ENCODE measurements around the gene FAM114A2.
A peak's percentile ranks its signal among the peaks of the same experiment; 100 is the strongest.

The FAM114A2 gene

DNA sequence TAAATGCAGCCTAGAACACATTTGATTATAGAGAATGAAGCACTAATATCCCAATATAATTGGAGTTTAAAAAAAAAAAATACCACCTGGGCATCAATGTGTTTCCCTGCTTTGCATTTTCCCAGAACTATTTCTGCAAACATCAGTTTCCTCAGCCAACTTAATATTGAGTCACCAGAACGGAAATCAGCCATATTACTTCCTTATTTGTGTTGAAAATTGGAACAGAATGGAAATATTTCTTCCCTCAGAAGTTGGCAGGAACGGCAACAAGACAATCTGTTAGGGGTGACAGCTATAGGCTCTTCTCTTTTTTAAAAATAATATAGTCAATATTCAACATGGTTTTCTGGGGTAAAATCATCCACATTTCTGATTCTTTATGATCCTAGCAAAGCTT is 4.1 kb upstream of the FAM114A2 start:
- H4K91ac ChIP-seq (ENCODE audit: low read depth, low read length) = no peak overlapping the region
- no peak overlapping the region for H4K8ac ChIP-seq (ENCODE audit: low read depth, low read length)
- H2AK5ac ChIP-seq (ENCODE audit: low read length) = no peak overlapping the region
- H3K4me1 ChIP-seq (ENCODE audit: control insufficient read depth in 1 of 2, insufficient read depth in 2 of 2, low read length in 2 of 2) = peaks cover 2 to 3% of the 10 kb centered on the region in 2 experiments
- H3K9ac ChIP-seq (ENCODE audit: low read length) = no peak overlapping the region
- H3K18ac ChIP-seq (ENCODE audit: low read length) = no peak overlapping the region
- no peaks in the 10 kb centered on the region for H3K9me3 ChIP-seq (ENCODE audit: insufficient read depth, low read depth, low read length)
- no peak overlapping the region for H3K4ac ChIP-seq (ENCODE audit: low read depth, low read length)
- H3K23ac ChIP-seq (ENCODE audit: low read length) = no peak overlapping the region
- no peak overlapping the region for H3K27ac ChIP-seq (ENCODE audit: low read depth, low read length)
- no peak overlapping the region for H3K4me2 ChIP-seq (ENCODE audit: low read length)
- no peak overlapping the region for H3K14ac ChIP-seq (ENCODE audit: low read length)
- H3K36me3 ChIP-seq (ENCODE audit: control insufficient read depth in 1 of 2, insufficient read depth in 2 of 2, low read length in 2 of 2) = peaks cover 3 to 4% of the 10 kb centered on the region in 2 experiments
- H2BK120ac ChIP-seq (ENCODE audit: insufficient read depth, low read length, poor library complexity) = no peak overlapping the region
- H3K79me1 ChIP-seq (ENCODE audit: low read length) = peaks cover 4% of the 10 kb centered on the region
- no peak overlapping the region for H4K12ac ChIP-seq (ENCODE audit: low read depth, low read length)
- H2BK12ac ChIP-seq (ENCODE audit: low read length) = no peak overlapping the region
- H2AFZ ChIP-seq (ENCODE audit: insufficient read depth, low read length, poor library complexity) = no peak overlapping the region
- no CpG with 5 or more reads among the region's 2 CpGs for WGBS (ENCODE audit: extremely low coverage, insufficient coverage, insufficient read length)
- peaks cover 2% of the 10 kb centered on the region for H3K79me2 ChIP-seq (ENCODE audit: control insufficient read depth, insufficient read depth, low read length, poor library complexity)
- H3K4me3 ChIP-seq (ENCODE audit: low read depth, low read length) = no peak overlapping the region
- H3K27me3 ChIP-seq (ENCODE audit: insufficient read depth, low read length) = no peaks in the 10 kb centered on the region
- peak in 1 of 2 donors; percentile 7 for DNase-seq
- no peak overlapping the region for H2BK5ac ChIP-seq (ENCODE audit: low read depth, low read length, poor library complexity)

DNA sequence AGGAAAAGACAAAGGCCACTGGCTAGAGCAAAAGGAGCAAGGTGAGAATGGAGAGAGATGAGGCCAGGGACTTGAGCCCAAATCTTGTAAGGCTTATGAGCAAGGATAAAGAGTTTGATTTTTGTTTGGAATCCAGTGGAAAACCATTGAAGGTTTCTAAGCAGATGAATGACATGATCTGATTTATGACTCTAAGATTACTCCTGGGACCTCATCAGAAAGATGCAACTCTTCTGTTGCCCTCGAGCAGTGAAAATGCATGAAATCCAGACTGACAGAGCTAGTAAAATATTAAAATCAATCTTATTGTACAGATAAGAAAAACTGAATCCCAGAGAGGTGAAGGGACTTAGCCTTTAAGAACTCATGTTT is 734 bp upstream of the FAM114A2 start:
- H2BK12ac ChIP-seq (ENCODE audit: low read length) = no peak overlapping the region
- no peak overlapping the region for H2BK120ac ChIP-seq (ENCODE audit: insufficient read depth, low read length, poor library complexity)
- peak overlapping the region; percentile 94 for H4K8ac ChIP-seq (ENCODE audit: low read depth, low read length)
- no peak overlapping the region for H2AK5ac ChIP-seq (ENCODE audit: low read length)
- H3K36me3 ChIP-seq (ENCODE audit: control insufficient read depth in 1 of 2, insufficient read depth in 2 of 2, low read length in 2 of 2) = no peaks in the 10 kb centered on the region
- peak overlapping the region; percentile 29 for H3K4ac ChIP-seq (ENCODE audit: low read depth, low read length)
- H3K23ac ChIP-seq (ENCODE audit: low read length) = no peak overlapping the region
- H3K9me3 ChIP-seq (ENCODE audit: insufficient read depth, low read depth, low read length) = no peaks in the 10 kb centered on the region
- no peak overlapping the region for H2AFZ ChIP-seq (ENCODE audit: insufficient read depth, low read length, poor library complexity)
- H4K12ac ChIP-seq (ENCODE audit: low read depth, low read length) = peak overlapping the region; percentile 81
- H3K4me3 ChIP-seq (ENCODE audit: low read depth, low read length) = peak overlapping the region; percentile 90
- no peak overlapping the region for H3K18ac ChIP-seq (ENCODE audit: low read length)
- peaks cover 4% of the 10 kb centered on the region for H3K79me1 ChIP-seq (ENCODE audit: low read length)
- H3K27me3 ChIP-seq (ENCODE audit: insufficient read depth, low read length) = no peaks in the 10 kb centered on the region
- no CpG with 5 or more reads among the region's 1 CpG for whole genome bisulfite sequencing (ENCODE audit: extremely low coverage, insufficient coverage, insufficient read length)
- H3K14ac ChIP-seq (ENCODE audit: low read length) = no peak overlapping the region
- peaks cover 2 to 3% of the 10 kb centered on the region in 2 experiments for H3K4me1 ChIP-seq (ENCODE audit: control insufficient read depth in 1 of 2, insufficient read depth in 2 of 2, low read length in 2 of 2)
- no peak for DNase-seq
- H3K9ac ChIP-seq (ENCODE audit: low read length) = no peak overlapping the region
- no peak overlapping the region for H3K27ac ChIP-seq (ENCODE audit: low read depth, low read length)
- no peak overlapping the region for H4K91ac ChIP-seq (ENCODE audit: low read depth, low read length)
- H3K4me2 ChIP-seq (ENCODE audit: low read length) = peak overlapping the region; percentile 92
- H3K79me2 ChIP-seq (ENCODE audit: control insufficient read depth, insufficient read depth, low read length, poor library complexity) = peaks cover 2% of the 10 kb centered on the region
- H2BK5ac ChIP-seq (ENCODE audit: low read depth, low read length, poor library complexity) = no peak overlapping the region

DNA sequence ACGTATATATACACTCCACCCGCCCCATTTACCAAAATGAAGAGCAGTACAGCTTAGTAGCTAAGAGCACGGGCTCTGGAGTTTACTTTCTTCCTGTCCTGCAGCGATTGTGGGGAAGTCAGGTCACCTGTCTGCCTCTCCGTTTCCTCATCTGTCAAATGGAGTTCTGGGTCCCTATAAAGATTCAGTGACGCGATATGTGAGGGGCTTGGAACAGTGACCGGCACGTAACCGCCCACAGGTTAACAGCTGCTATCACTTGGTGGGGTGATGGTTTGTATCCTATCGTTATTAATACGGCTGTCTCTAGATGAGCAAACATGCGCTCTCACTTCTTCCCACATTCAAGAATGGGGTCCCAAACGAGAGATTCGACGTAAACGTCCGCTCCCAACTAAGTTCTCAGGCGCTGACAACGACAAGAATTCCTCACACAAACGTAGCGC is 426 bp downstream of the FAM114A2 start:
- peaks cover 2% of the 10 kb centered on the region for H3K79me2 ChIP-seq (ENCODE audit: control insufficient read depth, insufficient read depth, low read length, poor library complexity)
- H3K23ac ChIP-seq (ENCODE audit: low read length) = no peak overlapping the region
- peak overlapping the region; percentile 76 for H4K12ac ChIP-seq (ENCODE audit: low read depth, low read length)
- DNase-seq = no peak
- peak overlapping the region; percentile 81 for H3K4me2 ChIP-seq (ENCODE audit: low read length)
- H3K36me3 ChIP-seq (ENCODE audit: control insufficient read depth in 1 of 2, insufficient read depth in 2 of 2, low read length in 2 of 2) = no peaks in the 10 kb centered on the region
- peak overlapping the region; percentile 34 for H3K27ac ChIP-seq (ENCODE audit: low read depth, low read length)
- peak overlapping the region; percentile 90 for H3K4me3 ChIP-seq (ENCODE audit: low read depth, low read length)
- H2AFZ ChIP-seq (ENCODE audit: insufficient read depth, low read length, poor library complexity) = peak overlapping the region; percentile 64
- WGBS (ENCODE audit: extremely low coverage, insufficient coverage, insufficient read length) = no CpG with 5 or more reads among the region's 22 CpGs
- peak overlapping the region; percentile 36 for H4K91ac ChIP-seq (ENCODE audit: low read depth, low read length)
- peak overlapping the region; percentile 74 for H3K18ac ChIP-seq (ENCODE audit: low read length)
- no peak overlapping the region for H3K4ac ChIP-seq (ENCODE audit: low read depth, low read length)
- no peak overlapping the region for H2AK5ac ChIP-seq (ENCODE audit: low read length)
- peaks cover 2 to 3% of the 10 kb centered on the region in 2 experiments for H3K4me1 ChIP-seq (ENCODE audit: control insufficient read depth in 1 of 2, insufficient read depth in 2 of 2, low read length in 2 of 2)
- peak overlapping the region; percentile 54 for H3K14ac ChIP-seq (ENCODE audit: low read length)
- H3K9ac ChIP-seq (ENCODE audit: low read length) = peak overlapping the region; percentile 16
- peak overlapping the region; percentile 94 for H4K8ac ChIP-seq (ENCODE audit: low read depth, low read length)
- no peak overlapping the region for H2BK5ac ChIP-seq (ENCODE audit: low read depth, low read length, poor library complexity)
- peak overlapping the region; percentile 15 for H2BK120ac ChIP-seq (ENCODE audit: insufficient read depth, low read length, poor library complexity)
- peaks cover 4% of the 10 kb centered on the region for H3K79me1 ChIP-seq (ENCODE audit: low read length)
- H3K27me3 ChIP-seq (ENCODE audit: insufficient read depth, low read length) = no peaks in the 10 kb centered on the region
- H3K9me3 ChIP-seq (ENCODE audit: insufficient read depth, low read depth, low read length) = no peaks in the 10 kb centered on the region
- H2BK12ac ChIP-seq (ENCODE audit: low read length) = no peak overlapping the region

DNA sequence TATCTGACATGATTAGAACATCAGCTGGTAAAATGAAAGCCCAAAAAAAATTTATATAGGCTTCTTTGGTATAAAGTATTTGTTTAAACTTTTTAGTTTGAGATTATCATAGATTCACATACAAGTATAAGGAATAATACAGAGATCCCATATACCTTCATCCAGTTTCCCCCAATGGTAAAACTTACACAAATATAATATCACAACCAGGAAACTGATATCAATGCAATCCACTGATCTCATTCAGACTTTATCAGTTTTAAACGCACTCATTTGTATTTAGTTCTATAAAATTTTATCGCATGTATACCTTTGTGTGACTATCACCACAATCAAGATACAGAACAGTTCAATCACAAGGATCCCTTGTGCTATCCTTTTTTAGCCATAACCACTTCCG is 3.8 kb downstream of the FAM114A2 start:
- Histone ChIP-seq H2BK120ac (ENCODE audit: insufficient read depth, low read length, poor library complexity) (no peak overlapping the region), H3K79me1 (ENCODE audit: low read length) (peaks cover 4% of the 10 kb centered on the region), H3K36me3 (ENCODE audit: control insufficient read depth in 1 of 2, insufficient read depth in 2 of 2, low read length in 2 of 2) (no peaks in the 10 kb centered on the region), H4K91ac (ENCODE audit: low read depth, low read length) (no peak overlapping the region), H2BK5ac (ENCODE audit: low read depth, low read length, poor library complexity) (no peak overlapping the region), H3K79me2 (ENCODE audit: control insufficient read depth, insufficient read depth, low read length, poor library complexity) (peaks cover 2% of the 10 kb centered on the region), H3K4me2 (ENCODE audit: low read length) (no peak overlapping the region), H4K12ac (ENCODE audit: low read depth, low read length) (no peak overlapping the region), H3K9me3 (ENCODE audit: insufficient read depth, low read depth, low read length) (no peaks in the 10 kb centered on the region), H4K8ac (ENCODE audit: low read depth, low read length) (no peak overlapping the region), H3K23ac (ENCODE audit: low read length) (no peak overlapping the region), H3K4me1 (ENCODE audit: control insufficient read depth in 1 of 2, insufficient read depth in 2 of 2, low read length in 2 of 2) (peaks cover 2 to 3% of the 10 kb centered on the region in 2 experiments), H3K9ac (ENCODE audit: low read length) (no peak overlapping the region), H3K27me3 (ENCODE audit: insufficient read depth, low read length) (no peaks in the 10 kb centered on the region), H3K14ac (ENCODE audit: low read length) (no peak overlapping the region), H3K18ac (ENCODE audit: low read length) (no peak overlapping the region), H2BK12ac (ENCODE audit: low read length) (no peak overlapping the region), H2AFZ (ENCODE audit: insufficient read depth, low read length, poor library complexity) (no peak overlapping the region), H3K4ac (ENCODE audit: low read depth, low read length) (no peak overlapping the region), H3K4me3 (ENCODE audit: low read depth, low read length) (no peak overlapping the region), H2AK5ac (ENCODE audit: low read length) (no peak overlapping the region), H3K27ac (ENCODE audit: low read depth, low read length) (no peak overlapping the region)
- no peak for DNase-seq
- WGBS (ENCODE audit: extremely low coverage, insufficient coverage, insufficient read length) = no CpG with 5 or more reads among the region's 3 CpGs
